NCI-H2196 treated with DMSO at 0.1 percent for 48 hours (cell line): ENCODE measurements around the gene TMEM185A.
"Not testable (repeated sequence)": the region's sequence is repeated elsewhere in the genome, so short reads cannot be mapped to it uniquely, and the experiment has no call there.

Source experiments
- DNase-seq: peaks from one replicate; lab custom pipeline; 2025; ENCODE audit not compliant: unreplicated experiment; lab: John Stamatoyannopoulos, UW

Gene TMEM185A

GRCh38 chrX:149555251-149555650 is 76.3 kb downstream of the TMEM185A start:
- DNase-seq, result not testable (repeated sequence)

DNA sequence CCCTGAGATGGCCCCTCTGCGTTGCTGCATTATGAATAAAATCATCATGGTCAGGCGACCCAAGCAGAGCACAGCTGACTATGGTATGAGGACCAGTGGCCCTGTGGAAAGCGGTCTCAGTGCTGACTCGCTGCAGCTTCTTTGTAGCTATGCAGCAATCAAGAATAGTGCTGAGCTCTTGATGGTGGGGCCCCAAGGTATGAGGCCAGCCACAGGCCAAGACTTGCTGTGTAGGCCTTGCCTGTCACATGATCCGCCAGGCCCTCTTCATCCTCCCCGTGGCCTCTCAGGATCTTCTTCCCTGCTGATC is 79.7 kb downstream of the TMEM185A start:
- DNase-seq, result not testable (repeated sequence)

GRCh38 chrX:149551245-149551938 is 80.2 kb downstream of the TMEM185A start:
- DNase-seq, result not testable (repeated sequence)

- DNase-seq, result not testable (repeated sequence)
Measured at GRCh38 chrX:149550454-149550853, 81.1 kb downstream of the TMEM185A start.

DNA sequence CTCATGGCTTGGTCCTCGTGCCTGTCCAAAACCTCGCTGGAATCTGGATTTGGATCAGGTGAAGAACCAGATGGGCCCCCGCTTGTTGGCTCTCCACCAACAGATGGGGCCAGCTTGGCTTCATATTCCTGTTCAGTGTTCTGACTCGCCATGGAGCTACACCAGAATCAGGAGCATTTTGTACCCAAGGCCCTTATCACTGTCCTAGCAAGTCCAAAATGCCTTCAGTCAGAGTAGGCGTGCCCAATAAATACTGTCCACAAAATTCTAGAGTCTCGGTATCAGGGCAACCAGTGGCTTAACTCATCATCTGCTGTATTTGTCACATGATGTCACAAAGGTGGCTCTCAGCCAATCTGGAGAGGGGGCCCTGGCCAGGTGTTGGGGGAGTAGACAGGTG is 81.9 kb downstream of the TMEM185A start, which contains the start of gene HSFX3:
TSS of gene HSFX3 (minus strand) at position 224 of the 400 bp plus-strand sequence. CDS start at position 152, 72 bp downstream.
- DNase-seq, result not testable (repeated sequence)

GRCh38 chrX:149547782-149548181 is 83.8 kb downstream of the TMEM185A start:
- not testable (repeated sequence) for DNase-seq

DNA sequence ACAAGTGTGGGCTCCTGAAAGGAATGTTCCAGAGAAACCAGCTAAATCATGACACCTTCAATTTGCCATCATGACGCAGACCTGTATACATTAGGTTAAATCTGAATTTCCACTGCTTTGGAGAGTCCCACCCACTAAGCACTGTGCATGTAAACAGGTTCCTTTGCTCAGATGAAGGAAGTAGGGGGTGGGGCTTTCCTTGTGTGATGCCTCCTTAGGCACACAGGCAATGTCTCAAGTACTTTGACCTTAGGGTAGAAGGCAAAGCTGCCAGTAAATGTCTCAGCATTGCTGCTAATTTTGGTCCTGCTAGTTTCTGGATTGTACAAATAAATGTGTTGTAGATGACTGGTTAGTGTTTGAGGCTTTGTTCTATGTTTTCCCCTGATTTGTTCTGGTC is 84.6 kb downstream of the TMEM185A start:
- DNase-seq, result not testable (repeated sequence)
